Measurements from ENCODE around the gene CENPT. TPM values are rescaled to one million over a fixed set of nuclear protein-coding genes. Genes with fewer than 3 reads are reported as not detected.
A peak's percentile ranks its signal among the peaks of the same experiment; 100 is the strongest.

The CENPT gene
- total and polyA plus RNA-seq, 10 of the 15 experiments (the other 5 are each of a cell fraction or from before 2014, with no cell fraction given): 1.1 to 45.7 (median 24.5) TPM

- peak overlapping the region; percentile 50; the same call in 1 of the 2 replicates for H3K9ac ChIP-seq (ENCODE audit: control insufficient read depth, insufficient read depth, low read length)
- BruUV-seq (replicated peaks): no TSS peak
- H3K27ac ChIP-seq (ENCODE audit: control insufficient read depth, insufficient read depth): peak overlapping the region; percentile 14; the same call in 1 of the 2 replicates
- H3K36me3 ChIP-seq (ENCODE audit: control insufficient read depth in 2 of 2, insufficient read depth in 2 of 2, low read length in 1 of 2): peaks cover 0 to 4% of the 10 kb centered on the region in 2 experiments; a peak in 3 of 4 replicates
- intact Hi-C loops (cut with micrococcal nuclease; ENCODE audit: unreplicated experiment): no loop called here
- no peak for DNase-seq (ENCODE audit: low read depth, low spot score)
- WGBS (ENCODE audit: insufficient coverage, insufficient replicate concordance, low lambda C conversion rate, missing lambda C conversion rate): 37% methylated on average over 5 of the region's 5 CpGs
- ChIA-PET SMC1A (ENCODE audit: uncharacterized antibody, unreplicated experiment) (interaction anchor here (1.1 to 1.6 kb wide), 4 partner anchors 19 to 37 kb away, joined by 3 to 9 read pairs (median 4); partner anchors contain the start of genes RANBP10 and TSNAXIP1), CTCF (interaction anchor here (0.6 to 4.5 kb wide), 6 partner anchors 20 to 136 kb away, joined by 3 to 22 read pairs (median 4); partner anchors contain the start of genes CARMIL2, RANBP10 and TSNAXIP1), RAD21 (ENCODE audit: unreplicated experiment) (interaction anchor here (0.9 to 1.2 kb wide), 4 partner anchors 14 to 69 kb away, joined by 3 to 5 read pairs (median 4); partner anchors contain the start of genes RANBP10 and TSNAXIP1), POLR2A (interaction anchor here (0.5 to 1.6 kb wide), 4 partner anchors 10 to 62 kb away, joined by 3 to 6 read pairs (median 4); partner anchors contain the start of genes GFOD2, RANBP10 and TSNAXIP1)
- H3K4me2 ChIP-seq (ENCODE audit: control insufficient read depth, insufficient read depth): peak overlapping the region; percentile 44
- in situ Hi-C loops (cut with MboI): no loop called here
- no peaks in the 10 kb centered on the region for H3K27me3 ChIP-seq (replicated peaks in 1 of 2; ENCODE audit: control insufficient read depth in 2 of 2, insufficient read depth in 2 of 2, low read length in 1 of 2)
- no peaks in the 10 kb centered on the region for H3K9me3 ChIP-seq (replicated peaks; ENCODE audit: control insufficient read depth, insufficient read depth, low read length)
- H2AFZ ChIP-seq (ENCODE audit: control insufficient read depth, low read depth, low read length): no peak overlapping the region
- peaks cover 33% of the 10 kb centered on the region for H3K4me1 ChIP-seq (ENCODE audit: control insufficient read depth, insufficient read depth, low read length)
- H4K20me1 ChIP-seq (ENCODE audit: control insufficient read depth, insufficient read depth): no peaks in the 10 kb centered on the region
- ATAC-seq: peak; percentile 75
- FAIRE-seq: no peak
- peaks cover 28% of the 10 kb centered on the region for H3K79me2 ChIP-seq (ENCODE audit: control insufficient read depth, insufficient read depth, low read length)
- no peak overlapping the region for H3K4me3 ChIP-seq
- TF ChIP-seq USF2 (IDR thresholded peaks at IDR 0.05; ENCODE audit: borderline replicate concordance, low read depth, low read length): no peak
- no peak for TF ChIP-seq E2F8 (IDR thresholded peaks at IDR 0.05; ENCODE audit: low read depth, partially characterized antibody)
- TF ChIP-seq TARDBP (IDR thresholded peaks at IDR 0.05; ENCODE audit: borderline replicate concordance): no peak
- TF ChIP-seq EED (IDR thresholded peaks at IDR 0.05; ENCODE audit: low read depth): no peak
- TF ChIP-seq CHD1 (IDR thresholded peaks at IDR 0.05; ENCODE audit: low read depth, low read length): no peak
- TF ChIP-seq CREM (IDR thresholded peaks at IDR 0.05; ENCODE audit: low read depth): no peak
- no peak for TF ChIP-seq SMAD1 (IDR thresholded peaks at IDR 0.05; ENCODE audit: low read depth, partially characterized antibody)
- TF ChIP-seq BMI1 (IDR thresholded peaks at IDR 0.05; ENCODE audit: borderline replicate concordance): no peak
- no peak for TF ChIP-seq MEF2A (IDR thresholded peaks at IDR 0.05; ENCODE audit: insufficient read depth, low read depth, low read length)
- no peak for TF ChIP-seq TCF12 (IDR thresholded peaks at IDR 0.05; ENCODE audit: low read depth, low read length)
- TF ChIP-seq ZSCAN29 (IDR thresholded peaks at IDR 0.05): no peak
- TF ChIP-seq RUNX3 (IDR thresholded peaks at IDR 0.05; ENCODE audit: low read length): peak; percentile 82
- TF ChIP-seq HDAC6 (IDR thresholded peaks at IDR 0.05; ENCODE audit: unreplicated experiment): no peak
- TF ChIP-seq NR2C2 (IDR thresholded peaks at IDR 0.05; ENCODE audit: borderline replicate concordance, control insufficient read depth, insufficient read length, low read depth): no peak
- no peak for TF ChIP-seq MTA3 (IDR thresholded peaks at IDR 0.05; ENCODE audit: borderline replicate concordance, low read length)
- no peak for TF ChIP-seq BHLHE40 (IDR thresholded peaks at IDR 0.05; ENCODE audit: borderline replicate concordance in 1 of 2, low read depth in 2 of 2, low read length in 1 of 2)
- TF ChIP-seq ZNF687 (IDR thresholded peaks at IDR 0.05): peak; percentile 49; the same call in 1 of the 2 replicates
- TF ChIP-seq ZNF384 (IDR thresholded peaks at IDR 0.05; ENCODE audit: borderline replicate concordance, low read depth, low read length): no peak
Observed at GRCh38 chr16:67781565-67781921, 66.0 kb downstream of the CENPT start.

All from GM12878 (cell line).